Fibroblast of skin of back (primary cell): ENCODE measurements around the gene SPATA18.
"Not testable (repeated sequence)": the region's sequence is repeated elsewhere in the genome, so short reads cannot be mapped to it uniquely, and the experiment has no call there.

ENCODE experiments used
- DNase-seq: peaks from one replicate; pipeline ENCODE4 v3.0.0-alpha.2; 2013

The SPATA18 gene

GRCh38 chr4:52054254-52054653 is 3.1 kb downstream of the SPATA18 start:
- no peak for DNase-seq

DNA sequence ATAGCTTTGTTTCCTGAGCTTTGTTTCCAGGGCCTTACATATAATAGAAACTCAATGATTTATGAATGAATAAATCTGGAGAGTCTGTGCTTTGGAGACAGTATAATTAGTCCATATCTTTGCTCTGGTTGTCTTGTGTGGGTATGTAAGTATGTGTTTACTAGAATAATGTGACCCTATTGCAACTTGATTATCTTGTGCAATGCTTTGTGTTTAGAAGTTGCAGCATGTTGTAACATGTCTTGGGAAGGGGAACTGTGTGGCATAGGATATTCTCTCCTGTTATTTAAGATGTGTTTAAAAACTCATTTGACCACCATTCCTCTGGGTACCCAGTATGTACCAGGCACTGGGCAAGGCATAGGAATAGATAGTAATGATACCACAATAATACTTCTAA is 6.1 kb downstream of the SPATA18 start:
- no peak for DNase-seq

- DNase-seq = no peak
Measured at GRCh38 chr4:52058275-52058674, 7.2 kb downstream of the SPATA18 start.

DNA sequence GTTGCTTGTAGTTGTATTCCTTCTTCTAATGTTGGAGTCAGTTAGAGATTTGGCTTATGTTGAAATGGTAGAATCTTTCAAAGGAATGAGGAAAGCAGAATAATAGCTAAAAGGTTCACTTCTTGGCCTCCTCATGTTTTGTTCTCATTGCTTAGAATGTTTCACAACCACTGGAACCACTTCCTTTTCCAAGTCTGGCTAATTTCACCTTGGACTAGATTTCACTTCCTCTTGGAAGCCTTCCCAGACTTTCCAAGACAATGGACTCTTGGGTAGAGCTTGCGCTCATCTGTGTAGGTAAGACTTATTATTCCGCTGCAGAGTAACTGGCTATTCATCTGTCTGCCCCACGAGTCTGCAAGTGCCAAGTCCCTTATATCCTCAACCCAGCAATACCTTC is 8.3 kb downstream of the SPATA18 start:
- DNase-seq = no peak

DNA sequence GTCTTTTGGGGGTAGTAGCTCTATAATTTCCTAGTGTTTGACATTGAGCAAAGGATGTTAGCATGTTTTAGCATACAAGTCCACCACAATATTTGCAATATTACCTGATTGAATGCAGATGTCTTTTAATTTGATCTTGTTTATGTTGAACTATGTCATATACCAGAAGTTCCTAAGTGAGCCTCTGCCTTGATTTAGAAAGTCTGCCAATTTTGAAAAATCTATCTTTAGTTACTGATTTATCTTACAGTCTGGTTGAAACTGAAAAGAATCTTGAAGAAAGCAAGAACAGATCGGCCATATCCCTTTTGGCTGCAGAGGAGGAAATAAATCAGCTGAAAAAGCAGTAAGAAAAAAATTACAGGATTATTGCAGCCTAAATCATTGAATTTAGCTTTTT is 18.5 kb downstream of the SPATA18 start:
- DNase-seq = no peak

GRCh38 chr4:52071791-52072546 is 20.9 kb downstream of the SPATA18 start:
- DNase-seq = no peak

GRCh38 chr4:52076731-52077130 is 25.6 kb downstream of the SPATA18 start:
- DNase-seq = peak; percentile 23

DNA sequence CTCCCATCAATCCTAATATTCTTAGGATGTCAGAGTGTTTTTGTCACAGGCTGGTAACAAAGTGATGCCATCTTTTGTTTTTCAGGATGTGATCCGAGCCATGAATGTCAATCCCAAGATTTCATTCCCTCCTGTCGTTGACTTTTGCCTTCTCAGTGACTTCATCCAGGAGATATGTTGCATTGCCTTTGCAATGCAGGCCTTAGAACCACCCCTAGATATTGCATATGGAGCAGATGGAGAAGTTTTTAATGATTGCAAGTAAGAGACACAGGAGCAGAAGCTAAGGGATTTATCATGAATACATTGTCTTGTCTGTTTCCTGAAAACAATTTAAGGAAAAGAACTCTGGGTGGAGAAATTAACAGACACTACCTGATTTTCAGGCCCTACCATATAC is 28.6 kb downstream of the SPATA18 start:
- no peak for DNase-seq

DNA sequence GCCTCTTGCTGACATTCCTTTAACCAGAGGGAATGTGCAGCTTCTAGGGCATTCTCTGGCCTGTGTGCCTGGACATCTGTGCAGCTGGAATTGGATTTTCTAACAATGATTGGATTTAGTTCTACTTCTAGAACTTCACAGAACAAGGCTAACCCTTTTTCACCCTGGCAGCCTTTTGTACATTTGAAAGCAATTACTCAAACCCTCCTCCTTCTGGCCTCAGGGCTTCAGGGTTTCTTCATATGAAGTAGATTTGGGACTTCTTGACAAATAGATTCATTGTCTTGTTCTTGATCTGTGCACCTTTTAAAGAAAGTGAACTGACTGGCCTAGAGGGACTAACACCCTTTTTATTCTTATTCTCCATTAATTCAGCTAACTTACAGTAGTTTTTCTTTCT is 30.1 kb downstream of the SPATA18 start:
- no peak for DNase-seq

- DNase-seq = not testable (repeated sequence)
Measured at GRCh38 chr4:52086425-52086824, 35.3 kb downstream of the SPATA18 start.

- no peak for DNase-seq
Measured at GRCh38 chr4:52091801-52092200, 40.7 kb downstream of the SPATA18 start.

- no peak for DNase-seq
Measured at GRCh38 chr4:52093466-52093865, 42.4 kb downstream of the SPATA18 start.

DNA sequence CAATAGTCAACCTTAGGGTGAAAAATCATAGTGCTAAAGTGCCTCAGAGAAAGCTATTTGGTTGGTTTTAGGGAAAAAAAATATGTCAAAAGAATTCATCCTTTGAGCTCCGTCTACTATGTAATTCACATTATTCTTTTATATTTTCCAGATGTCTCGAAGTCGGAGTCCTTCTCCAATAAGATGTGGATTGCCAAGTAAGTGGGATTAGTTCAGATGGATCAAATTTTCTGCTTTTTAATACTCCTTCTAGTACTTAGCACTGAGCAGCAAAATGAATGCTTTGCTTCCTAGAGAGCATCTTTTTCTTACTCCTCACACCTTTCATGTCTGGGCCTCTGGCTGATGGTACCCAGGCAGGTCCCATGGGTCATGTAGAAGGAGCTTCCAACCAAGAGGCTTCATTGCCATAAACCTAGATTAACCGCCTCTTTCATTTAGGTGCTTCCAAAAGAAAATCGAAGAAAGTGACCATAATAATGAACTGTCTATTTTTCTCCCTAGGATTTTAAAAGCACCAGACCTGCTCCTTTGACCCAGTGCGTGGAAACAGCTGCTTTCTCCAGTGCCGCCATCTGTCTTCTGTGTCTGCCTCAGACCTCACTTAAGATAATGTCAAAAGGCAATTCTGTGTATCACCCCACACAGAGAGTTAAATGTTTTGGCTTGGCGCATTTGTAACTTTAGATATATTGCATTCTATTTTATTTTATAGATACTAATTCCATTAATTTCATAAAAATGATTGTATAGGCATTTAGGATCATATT is 43.5 kb downstream of the SPATA18 start:
- DNase-seq = no peak

DNA sequence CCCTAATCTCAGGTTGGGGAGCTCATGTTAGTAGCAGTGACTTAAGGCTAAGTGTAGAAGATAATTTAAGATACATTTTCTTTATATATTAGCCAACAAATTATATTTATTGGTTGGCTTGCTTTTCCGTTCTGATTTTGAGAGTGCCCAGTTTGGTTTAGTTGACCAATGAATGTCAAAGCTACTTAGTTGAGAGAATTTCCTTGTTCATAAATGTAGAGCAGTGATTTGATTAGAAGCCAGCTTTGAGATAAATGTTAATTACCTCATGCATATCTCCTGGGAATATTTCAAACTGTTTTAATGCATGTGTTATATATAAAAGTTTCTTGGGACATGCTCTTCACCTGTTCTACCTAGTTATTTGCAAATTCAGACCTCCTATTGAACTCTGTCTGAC is 44.3 kb downstream of the SPATA18 start:
- DNase-seq = no peak

GRCh38 chr4:52096048-52096447 is 44.9 kb downstream of the SPATA18 start:
- DNase-seq = no peak

DNA sequence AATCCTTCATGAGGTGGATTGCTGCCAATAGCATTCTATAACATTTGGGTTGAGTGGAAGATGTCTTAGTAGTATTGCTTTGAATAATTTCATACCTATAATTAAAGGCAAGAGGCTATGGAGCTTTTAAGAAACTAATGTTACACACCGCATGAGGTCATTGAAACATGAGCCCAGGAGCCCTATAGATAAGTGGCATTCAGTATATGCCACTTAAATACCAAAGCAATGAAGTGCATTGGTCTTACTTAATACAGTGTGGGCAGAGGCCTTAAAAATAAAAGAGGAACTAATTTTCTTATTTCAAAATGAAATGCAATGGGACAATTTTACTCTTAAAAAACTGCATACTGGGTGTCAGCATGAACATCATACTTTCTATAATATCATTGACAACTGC is 47.5 kb downstream of the SPATA18 start:
- DNase-seq = no peak

DNA sequence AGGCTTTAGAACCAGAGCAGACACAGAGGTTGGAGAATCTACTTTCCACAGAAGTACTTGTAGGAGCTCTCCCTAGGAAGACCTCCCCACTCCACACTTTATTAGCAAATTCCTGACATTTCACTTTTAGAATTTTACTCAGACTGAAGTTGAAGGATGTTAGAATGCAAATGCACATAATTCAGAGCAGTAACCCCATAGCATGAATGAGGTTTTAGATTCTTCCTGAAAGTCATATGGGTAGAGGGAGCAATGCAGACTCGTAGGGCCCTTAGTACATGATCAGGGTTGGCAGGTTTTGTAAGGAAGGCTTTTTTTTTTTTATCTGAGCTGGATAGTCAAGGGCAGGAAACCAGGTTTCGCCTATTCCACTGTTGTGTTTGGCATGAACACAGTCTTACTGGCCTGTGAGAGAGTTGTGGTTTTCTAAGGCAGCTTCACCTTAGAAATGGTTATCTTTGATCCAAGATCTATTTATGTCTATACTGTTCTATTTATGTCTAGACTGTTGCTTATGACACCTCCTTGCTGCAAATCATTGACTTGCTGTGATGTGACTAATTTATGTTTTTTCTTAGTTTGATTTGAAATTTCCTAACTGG is 48.9 kb downstream of the SPATA18 start:
- DNase-seq = no peak

DNA sequence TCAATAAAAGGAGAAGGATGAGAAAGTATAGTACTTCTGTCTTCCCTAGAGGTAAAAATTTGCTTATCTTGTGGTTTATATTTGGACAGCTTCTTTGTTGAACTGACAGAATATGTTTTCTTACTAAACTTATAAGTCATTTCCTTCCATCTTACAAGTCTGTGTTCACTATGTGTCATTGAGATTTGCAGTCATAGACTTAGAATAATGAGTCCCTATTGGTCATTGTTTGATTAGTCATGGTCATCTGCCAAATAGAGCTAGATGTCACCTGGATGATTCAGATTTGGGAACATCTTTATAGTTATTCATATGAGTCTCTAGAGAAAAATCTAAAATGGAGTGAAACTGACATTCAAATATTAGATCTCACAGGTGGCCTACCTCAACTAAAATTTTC is 51.5 kb downstream of the SPATA18 start:
- peak; percentile 73 for DNase-seq

DNA sequence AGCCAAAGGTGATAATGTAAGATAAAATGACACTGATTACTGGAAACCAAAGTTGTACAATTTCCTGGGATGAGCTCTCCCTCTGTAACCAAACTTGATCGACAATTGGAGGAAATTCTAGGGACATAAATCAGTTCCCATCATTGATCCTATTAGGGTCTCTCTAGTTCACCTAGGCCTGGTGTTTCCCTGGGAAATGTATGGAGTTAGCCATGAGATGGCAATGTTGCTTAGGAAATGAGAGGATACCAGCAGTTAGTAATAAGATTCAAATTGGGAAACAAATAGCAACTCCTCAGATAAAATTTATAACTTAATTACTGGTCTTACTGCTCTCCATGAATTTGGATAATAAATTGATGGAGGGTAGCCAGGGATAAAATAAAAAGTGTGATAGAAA is 52.2 kb downstream of the SPATA18 start:
- peak; percentile 30 for DNase-seq

- DNase-seq = no peak
Measured at GRCh38 chr4:52105276-52105675, 54.2 kb downstream of the SPATA18 start.

DNA sequence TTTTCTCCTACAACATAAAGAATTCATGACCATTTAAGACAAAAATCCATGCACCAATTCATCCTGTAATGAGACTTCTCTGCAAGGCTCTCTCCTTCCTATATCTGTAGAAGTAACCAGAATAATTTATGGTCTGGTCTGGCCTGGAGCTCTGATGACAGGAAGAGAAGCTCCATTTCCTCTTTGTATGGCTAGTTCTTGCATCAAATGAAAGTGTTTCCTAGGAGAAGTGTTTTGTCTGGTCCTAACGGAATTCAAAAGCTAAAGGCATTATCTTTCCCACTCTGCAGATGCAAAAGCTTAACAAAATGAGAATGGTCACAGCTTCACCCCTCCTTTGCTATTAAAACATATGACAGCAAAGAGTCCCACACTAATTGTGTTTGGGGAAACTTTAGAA is 55.1 kb downstream of the SPATA18 start:
- no peak for DNase-seq

DNA sequence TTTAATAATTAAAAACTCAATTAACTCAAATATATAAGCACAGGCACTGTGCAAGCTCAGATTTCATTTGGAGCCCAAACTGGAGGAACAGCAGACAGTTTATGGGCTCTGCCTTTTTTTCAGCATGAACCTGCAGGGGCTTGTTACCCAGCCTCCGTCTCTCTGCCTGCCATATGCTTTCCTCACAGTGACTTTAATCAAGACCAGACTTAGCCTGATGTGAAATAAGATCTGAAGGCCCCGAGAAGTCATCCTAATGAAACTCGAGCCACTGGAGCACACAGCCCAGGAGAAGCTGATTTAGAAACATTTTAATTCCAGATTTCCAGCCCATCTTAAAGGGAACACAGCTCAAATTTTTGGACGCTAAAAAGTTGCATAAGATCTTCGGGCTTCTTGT is 55.6 kb downstream of the SPATA18 start:
- DNase-seq = peak; percentile 13

DNA sequence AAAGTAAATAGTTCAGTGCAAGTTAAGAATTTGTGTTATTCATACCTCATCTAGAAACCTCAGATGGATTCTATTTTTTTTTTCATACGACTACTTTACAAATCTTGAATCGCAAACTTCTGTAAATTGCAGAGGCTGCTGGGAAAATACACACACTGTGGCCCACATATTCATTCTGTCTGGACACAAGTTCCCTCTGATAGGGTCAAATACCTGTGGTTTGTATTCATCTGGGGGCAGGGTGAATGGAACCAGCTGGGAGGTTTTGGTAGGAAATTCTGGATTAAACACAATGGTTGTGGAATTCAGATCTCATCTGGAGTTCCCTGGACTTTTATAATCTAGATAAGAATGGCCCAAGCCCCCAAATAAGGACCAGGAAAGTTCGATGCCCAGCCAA is 56.2 kb downstream of the SPATA18 start:
- DNase-seq = peak; percentile 37

GRCh38 chr4:52107745-52108144 is 56.6 kb downstream of the SPATA18 start:
- DNase-seq = no peak
